ENCODE results near the gene ZFP36L2.

DNA sequence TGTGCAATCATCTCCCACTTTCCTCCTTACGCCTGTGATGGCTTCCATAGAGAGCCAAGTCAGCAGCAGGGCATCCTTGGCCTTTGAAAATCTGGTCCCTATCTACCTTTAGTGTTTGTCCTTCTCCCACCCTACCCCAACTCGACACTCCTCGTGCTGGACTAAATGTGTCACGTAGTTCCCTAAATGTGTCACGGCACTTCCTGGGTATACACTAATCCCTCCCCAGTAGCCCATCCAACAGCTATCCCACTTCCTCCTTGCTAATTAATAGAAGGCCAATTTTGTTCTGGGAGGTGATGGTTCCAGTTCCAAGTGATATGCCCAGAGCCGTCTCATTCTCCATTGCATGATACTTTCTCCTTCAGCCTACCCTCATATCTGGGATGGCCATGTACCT is 36.5 kb upstream of the ZFP36L2 start:
- no peak for TF ChIP-seq POLR2A (IDR thresholded peaks at IDR 0.05)
- TF ChIP-seq, protein P1, sequence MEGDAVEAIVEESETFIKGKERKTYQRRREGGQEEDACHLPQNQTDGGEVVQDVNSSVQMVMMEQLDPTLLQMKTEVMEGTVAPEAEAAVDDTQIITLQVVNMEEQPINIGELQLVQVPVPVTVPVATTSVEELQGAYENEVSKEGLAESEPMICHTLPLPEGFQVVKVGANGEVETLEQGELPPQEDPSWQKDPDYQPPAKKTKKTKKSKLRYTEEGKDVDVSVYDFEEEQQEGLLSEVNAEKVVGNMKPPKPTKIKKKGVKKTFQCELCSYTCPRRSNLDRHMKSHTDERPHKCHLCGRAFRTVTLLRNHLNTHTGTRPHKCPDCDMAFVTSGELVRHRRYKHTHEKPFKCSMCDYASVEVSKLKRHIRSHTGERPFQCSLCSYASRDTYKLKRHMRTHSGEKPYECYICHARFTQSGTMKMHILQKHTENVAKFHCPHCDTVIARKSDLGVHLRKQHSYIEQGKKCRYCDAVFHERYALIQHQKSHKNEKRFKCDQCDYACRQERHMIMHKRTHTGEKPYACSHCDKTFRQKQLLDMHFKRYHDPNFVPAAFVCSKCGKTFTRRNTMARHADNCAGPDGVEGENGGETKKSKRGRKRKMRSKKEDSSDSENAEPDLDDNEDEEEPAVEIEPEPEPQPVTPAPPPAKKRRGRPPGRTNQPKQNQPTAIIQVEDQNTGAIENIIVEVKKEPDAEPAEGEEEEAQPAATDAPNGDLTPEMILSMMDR (IDR thresholded peaks at IDR 0.05): no peak
